GM19238 (cell line): Measurements from ENCODE around the gene CPZ.
A peak's percentile ranks its signal among the peaks of the same experiment; 100 is the strongest.

ENCODE experiments used
- DNase-seq: peaks from one replicate; pipeline ENCODE4 v3.0.0; 2011; ENCODE audit warnings: low spot score; ENCODE audit not compliant: insufficient read length

Gene CPZ

GRCh38 chr4:8592366-8593263 is at the start of gene CPZ:
Gene CPZ, plus strand, starts transcription at chr4:8592765. Its CDS starts 69 bp downstream, at chr4:8592834.
- DNase-seq = no peak

DNA sequence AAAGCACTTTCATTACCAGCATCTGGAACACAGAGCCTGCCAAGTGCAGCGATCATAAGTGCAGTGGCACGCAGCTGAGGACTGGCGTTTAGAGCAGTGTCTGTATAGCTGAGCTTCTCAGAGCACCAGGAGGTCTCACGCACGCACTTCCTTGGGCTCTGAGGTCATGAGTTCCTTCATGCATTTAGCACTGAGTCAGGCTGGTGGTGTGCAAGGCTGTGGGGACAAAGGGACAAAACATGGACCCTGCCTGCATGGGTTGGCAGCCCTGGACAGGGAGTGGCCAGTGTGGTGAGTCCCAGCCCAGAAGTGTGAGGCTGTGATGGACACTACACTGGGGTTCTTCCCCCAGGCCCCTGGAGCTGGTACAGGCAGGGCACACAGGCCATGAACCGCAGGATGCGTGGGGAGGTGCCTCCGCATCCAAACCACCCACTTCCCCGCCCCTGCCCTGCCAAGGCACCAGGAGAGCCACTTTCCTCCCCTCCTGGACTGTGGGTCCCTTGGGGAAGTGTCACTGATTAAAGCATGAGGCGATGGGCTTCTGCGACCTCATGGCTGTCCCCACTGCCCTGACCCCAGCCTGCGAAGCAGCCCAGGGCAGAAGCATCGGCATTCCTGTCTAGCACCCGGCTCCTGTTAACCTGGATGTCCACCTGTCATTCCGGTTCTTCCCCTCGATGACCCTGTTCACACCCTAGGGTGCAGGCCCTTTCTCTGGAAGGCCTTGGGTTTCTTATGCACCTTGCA is 49.6 kb upstream of the CPZ start:
- DNase-seq = no peak

DNA sequence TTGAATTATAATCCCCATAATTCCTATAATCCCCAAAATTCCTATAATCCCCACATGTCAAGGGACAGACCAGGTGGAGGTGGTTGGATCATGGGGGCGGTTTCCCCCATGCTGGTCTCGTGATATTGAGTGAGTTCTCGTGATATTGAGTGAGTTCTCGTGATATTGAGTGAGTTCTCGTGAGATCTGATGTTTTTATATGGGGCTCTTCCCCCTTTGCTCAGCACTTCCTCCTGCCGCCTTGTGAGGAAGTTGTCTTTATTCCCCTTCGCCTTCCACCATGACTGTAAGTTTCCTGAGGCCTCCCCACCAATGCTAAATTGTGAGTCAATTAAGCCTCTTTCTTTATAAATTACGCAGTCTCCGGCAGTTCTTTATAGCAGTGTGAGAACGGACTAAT is 48.9 kb upstream of the CPZ start:
- DNase-seq = no peak

- no peak for DNase-seq
Observed at GRCh38 chr4:8544282-8544681, 48.3 kb upstream of the CPZ start.

DNA sequence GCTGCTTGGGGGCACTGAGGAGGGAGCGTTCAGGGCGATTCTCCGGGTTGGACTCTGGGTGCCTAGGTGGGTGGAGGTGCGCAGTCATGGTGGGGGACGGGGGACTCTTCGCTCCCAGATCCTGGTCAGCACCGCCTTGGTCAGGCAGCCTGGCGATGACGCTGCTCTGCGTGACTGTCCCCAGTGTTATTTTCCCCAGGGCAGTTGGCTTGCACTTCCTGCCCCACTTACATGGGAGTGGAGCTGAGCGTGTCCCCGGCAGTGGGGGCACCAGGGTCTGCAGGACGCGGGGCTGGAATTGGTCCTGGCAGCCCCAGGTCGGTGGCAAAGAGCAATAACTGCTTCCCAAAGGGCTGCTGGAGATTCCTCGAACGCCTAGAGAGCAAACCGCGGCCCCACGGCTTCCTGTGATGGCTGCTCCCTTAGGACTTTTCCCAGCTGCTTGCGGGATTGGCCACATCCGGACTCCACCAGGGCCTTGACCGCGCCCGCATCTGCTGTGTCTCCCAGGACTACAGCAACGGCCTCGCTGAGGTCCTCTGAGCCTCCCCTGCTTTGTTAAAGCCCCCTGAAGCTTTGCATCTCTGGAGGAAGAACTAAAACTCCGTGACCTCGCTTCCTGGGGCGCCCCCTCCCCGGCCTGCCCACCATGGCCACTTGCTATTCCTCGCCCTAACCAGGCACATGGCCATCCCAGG is 47.7 kb upstream of the CPZ start:
- DNase-seq = no peak

GRCh38 chr4:8545439-8545765 is 47.2 kb upstream of the CPZ start:
- DNase-seq = no peak

- no peak for DNase-seq
Observed at GRCh38 chr4:8546766-8547107, 45.8 kb upstream of the CPZ start.

DNA sequence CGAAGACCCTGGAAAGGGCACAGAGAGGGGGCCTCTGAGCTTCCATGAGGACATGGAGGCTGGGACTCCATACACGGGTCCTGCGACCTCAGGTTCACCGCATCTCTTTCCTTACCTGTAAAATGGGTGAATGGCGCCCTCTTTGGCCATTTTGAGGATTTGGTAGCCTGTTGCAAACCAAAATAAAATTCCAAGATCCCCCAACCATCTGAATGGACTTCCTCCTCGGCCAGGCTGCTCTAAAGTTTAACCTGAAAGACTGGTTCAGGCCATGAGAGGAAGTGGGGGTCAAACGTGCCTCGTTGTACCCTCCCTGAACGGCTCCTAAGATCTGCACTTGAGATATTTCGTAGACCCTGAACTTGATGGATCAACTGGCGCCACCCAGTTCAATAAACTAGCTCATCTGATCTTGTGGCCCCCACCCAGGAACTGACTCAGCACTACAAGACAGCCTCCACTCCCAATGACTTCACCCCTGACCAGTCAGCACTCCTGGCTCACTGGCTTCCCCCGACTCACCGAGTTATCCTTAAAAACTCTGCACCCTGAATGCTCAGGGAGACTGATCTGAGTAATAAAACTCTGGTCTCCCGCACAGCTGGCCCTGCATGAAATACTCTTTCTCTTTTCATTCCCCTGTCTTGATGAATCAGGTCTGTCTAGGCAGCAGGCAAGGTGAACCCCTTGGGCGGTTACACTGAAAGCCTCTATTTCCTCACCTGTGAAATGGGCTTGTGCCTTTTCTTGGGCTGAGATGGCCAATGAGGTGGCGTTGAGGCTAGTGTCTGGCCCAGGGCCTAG is 45.3 kb upstream of the CPZ start:
- peak; percentile 25 for DNase-seq

DNA sequence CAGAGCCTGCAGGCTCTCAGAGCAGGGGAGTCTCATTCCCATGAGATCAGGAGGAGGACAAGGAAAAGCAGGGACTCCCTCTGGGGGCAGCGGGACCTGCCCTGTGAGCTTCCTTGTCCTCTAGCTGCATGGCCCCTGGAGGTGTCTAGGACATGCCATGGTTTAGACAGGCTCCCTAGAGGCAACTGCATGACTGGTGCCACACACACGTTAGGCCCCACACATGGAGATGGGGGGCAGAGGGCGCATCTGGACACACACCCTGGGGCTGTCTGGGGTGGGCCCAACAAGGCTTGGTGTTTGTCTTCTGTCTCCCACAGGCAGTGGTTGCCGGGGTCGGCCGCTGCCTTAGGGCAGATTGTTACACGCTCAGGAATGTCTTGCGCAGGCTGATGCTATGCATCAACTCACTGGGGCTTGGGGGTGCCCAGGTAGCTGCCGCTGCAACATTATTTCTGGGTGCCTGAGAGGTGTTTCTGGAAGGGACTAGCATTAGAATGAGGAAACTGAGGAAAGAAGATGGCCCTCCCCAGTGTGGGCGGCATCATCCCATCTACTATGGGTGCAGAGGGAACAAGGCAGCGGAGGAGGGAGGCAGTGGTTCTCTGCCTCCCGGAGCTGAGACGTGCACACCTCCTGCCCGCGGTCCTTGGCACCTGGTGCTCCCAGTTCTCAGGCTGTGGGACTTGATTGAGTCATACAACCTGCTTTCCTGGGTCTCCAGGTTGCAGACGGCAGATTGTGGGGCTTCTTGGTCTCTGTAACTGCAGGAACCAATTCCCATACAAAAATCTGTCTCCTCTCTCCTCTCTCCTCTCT is 44.4 kb upstream of the CPZ start:
- DNase-seq = no peak

DNA sequence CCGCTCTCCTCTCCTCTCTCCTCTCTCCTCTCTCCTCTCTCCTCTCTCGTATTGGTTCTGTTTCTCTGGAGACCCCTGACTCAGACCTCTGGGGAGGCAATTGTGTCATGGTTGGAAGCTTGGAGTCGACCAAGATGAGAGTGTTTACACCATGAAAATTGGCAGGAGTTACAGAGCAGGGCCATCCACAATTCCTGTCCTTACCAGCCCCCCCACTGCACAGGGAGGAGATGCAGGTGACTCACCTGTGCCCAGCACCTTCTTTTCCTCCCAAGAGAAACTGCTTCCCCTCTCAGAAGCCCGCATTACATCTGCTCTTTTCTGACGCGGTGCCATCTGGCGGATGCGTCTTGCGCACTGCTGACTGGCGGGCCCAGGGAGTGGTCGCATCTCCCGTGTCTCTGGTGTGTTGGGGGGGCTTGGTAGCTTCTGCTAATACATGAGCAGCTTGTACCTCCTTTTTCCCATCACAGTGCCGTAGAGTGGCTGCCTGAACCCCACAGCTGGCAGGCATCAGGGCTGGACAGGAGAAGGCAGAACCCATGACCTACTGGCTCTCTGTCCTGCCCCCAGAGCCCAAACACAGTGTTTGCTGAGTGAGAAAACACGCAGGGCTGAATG is 43.7 kb upstream of the CPZ start:
- DNase-seq = no peak

DNA sequence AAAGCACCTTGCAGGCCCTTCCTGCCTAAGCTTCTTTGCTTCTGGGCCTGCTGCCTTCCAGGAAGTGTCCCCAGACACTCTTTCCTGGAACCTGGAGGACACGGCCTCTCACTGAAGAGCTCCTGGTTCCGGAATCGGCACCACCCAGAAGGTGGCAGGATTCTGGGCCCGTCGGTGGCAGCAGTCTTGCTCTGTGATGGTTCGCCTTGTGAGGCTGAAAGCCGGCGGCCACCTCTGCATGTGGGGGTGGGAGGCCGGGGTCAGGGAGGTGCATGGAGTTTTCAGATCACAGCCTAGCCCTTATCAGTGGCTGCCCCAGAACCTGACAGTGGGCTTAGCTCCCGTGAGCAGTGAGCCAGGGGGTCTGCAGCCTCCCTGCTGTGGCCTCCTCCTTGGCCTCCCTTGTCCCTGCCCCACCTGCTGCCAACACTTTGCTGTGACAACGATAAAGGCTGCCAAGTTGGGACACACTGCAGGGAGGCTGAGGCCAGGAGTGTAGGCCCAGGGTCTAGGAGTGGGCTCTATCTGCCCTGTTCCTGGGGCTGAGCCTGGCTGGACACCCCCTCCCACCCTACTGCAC is 43.1 kb upstream of the CPZ start:
- no peak for DNase-seq

- no peak for DNase-seq
Observed at GRCh38 chr4:8550691-8551090, 41.9 kb upstream of the CPZ start.

DNA sequence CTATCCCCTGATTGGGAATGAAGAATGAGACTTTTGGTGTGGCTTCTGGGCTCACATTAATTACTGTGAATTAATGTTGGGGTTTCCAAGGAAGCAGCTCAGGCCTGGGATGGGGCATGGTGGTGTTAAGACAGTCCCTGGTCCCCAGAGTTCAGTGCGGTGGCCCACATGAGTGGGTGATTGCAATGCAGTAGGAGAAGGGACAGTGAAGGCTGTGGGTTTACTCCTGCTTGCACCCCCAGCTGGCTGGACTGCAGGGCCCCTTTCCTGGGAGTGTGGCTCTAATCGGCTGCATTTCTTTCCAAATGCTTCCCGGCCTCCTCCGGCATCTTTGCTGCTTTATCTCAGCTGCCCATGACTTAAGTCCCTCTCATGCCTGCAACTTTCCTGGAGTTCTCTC is 40.5 kb upstream of the CPZ start:
- DNase-seq = no peak

GRCh38 chr4:8552581-8553205 is 39.9 kb upstream of the CPZ start:
- DNase-seq = no peak

DNA sequence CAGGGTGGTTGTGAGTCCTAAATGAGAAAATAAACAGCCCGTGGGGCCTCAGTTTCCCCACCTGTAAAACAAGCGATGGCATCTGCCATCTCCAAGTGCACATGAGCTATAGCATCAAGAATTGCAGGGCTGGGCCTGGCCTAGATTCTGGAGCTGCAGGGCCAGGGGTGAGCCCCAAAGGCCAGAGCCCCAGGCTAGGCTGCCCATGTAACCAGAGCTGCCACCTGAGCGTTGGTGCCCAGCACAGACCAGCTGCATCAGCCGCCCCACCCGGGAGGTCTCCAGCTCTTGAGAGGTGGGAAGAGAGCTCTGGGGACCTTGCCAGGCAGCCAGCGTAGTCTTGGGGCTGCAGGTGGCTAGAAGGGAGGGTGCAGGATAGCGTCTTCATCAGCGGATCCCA is 39.3 kb upstream of the CPZ start:
- no peak for DNase-seq

GRCh38 chr4:8553991-8554405 is 38.6 kb upstream of the CPZ start:
- no peak for DNase-seq

DNA sequence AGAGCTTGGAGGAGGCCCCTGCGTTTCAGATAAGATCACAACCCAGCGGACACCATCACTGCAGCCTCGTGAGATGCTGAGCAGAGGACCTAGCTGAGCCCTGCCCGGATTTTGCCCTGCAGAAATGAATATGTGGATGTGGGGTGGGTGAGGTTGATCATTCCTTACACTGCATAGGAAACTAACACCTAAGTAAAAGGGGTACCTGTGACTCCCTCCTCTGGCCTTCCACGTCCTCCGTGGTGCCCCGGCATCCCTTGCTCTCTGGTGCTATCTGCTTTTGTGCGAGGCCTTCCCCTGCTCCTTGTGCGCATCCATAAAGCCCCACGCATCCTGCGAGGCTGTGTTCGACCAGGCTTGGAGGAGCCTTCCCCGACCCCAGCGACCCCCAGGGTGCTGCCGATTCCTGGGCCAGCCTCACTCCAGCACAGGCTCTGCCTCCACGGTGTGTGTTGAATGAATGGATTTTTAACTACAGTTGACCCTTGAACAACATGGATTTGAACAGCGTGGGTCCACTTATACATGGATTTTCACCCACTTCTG is 37.9 kb upstream of the CPZ start:
- no peak for DNase-seq

DNA sequence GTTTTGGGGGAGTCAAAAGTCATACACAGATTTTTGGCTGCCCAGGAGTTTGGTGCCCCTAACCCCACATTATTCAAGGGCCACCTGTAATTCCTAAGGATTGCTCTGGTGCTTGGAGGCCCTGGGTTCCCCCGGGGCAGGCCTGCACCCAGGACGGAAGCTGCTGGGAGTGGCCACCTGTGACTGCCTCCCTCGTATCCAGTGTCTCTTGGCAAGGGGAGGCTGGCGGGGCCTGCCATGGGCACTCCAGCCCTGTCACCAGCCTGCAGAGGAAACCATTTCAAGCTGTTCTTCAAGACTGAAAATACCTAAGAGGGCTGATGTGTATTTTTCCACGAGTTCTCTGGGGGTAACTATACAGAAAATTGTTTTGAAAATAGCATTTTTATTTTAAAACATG is 36.8 kb upstream of the CPZ start:
- no peak for DNase-seq
